ENCODE results near the gene HIVEP2.
A peak's percentile ranks its signal among the peaks of the same experiment; 100 is the strongest.

HIVEP2 gene

DNA sequence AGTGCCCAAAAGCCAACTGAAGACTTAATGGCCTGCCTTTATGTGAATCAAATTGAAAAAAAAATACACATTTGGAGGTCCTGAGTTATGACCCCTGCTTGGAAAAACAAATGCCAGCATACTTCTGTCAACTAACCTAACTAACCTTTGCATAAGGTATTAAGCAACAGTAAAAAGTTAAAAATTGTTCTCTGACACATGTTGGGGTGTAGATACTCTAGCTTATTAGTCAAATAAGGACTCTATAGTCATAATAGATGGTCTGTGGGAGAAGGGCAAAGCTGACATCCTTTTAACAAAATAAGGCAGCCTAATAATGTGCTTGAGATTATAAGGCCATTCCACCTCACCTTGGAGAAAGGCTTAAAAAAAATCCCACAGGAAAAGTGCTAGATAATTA, 140.5 kb downstream of the HIVEP2 start:
- H3K4me1 Mint-ChIP-seq, result peaks cover 77% of the 10 kb centered on the region
- H3K4me3 Mint-ChIP-seq, result no peak overlapping the region
- no peak for ATAC-seq
- H3K36me3 Mint-ChIP-seq, result peaks cover 44% of the 10 kb centered on the region
- H3K27ac Mint-ChIP-seq, result peak overlapping the region; percentile 82
- no peaks in the 10 kb centered on the region for H3K27me3 Mint-ChIP-seq
- peaks cover 5% of the 10 kb centered on the region for H3K9me3 Mint-ChIP-seq

DNA sequence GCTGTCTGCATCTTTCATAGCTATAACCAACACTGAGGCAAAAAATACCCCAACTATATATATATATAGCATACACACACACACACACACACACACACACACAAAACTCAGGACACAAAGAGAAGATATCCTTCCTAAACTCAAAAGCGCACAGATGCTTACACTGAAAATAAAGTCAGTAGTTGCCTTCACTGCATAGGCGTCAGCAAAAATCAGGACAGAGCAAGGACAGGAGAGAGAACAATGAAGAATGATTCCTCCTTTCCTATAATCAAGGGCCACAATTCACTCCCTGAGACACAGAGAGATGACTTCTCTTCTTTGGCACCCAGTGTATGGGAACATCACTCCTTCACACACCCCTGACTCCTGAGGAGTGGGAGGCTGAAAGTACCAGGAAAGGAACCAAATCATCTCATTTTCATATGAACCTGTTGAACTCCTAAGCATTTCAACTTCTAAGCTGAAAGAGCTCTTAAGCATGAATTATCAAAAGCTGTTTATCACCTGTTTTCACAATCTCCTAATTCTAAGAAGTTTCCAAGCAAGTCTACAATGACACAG, 141.4 kb downstream of the HIVEP2 start:
- Mint-ChIP-seq H3K27ac (peak overlapping the region; percentile 82), H3K4me1 (peaks cover 72% of the 10 kb centered on the region), H3K4me3 (no peak overlapping the region), H3K27me3 (no peaks in the 10 kb centered on the region), H3K36me3 (peaks cover 35% of the 10 kb centered on the region), H3K9me3 (peaks cover 5% of the 10 kb centered on the region)
- no peak for ATAC-seq

DNA sequence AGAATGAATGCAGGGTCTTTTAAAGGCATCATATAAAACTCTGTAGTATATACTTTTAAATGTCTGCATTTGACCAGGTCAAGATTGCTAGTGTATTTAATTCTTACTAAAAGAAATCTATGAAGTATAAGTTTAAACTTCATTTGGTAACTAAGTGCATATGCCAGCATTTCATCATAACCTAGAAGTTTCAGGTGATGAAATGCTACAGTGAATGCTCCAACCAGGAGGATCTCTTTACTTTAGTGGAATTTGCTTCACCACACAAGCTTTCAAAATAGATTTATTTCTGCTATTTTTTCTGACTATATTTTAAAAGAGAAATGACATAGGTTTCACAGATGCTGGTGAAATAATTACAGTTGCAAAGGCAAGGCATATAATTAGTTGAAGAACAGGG, 141.9 kb downstream of the HIVEP2 start:
- Mint-ChIP-seq H3K4me1 (peaks cover 75% of the 10 kb centered on the region), H3K4me3 (no peak overlapping the region), H3K27me3 (no peaks in the 10 kb centered on the region), H3K9me3 (peaks cover 3% of the 10 kb centered on the region), H3K36me3 (peaks cover 30% of the 10 kb centered on the region), H3K27ac (peak overlapping the region; percentile 82)
- no peak for ATAC-seq

DNA sequence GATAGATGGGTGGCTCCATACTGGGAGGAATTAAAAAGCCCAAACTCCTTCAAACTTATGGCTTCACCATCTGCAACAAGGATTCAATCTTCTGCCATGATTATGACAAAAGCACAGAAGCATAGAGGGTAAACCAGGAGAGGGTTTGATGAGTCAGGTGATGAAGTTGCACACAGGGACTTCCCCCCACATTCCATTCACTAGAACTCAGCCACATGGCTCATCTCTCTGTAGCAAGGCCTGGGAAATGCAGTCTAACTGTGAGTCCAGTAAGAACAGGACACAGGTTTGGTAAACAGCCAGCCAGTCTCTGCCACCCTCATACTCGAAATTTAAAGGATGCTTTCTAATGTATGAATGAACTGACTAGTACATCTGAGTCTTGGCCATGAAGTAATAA, 142.9 kb downstream of the HIVEP2 start:
- ATAC-seq, result peak; percentile 65
- Mint-ChIP-seq H3K4me3 (no peak overlapping the region), H3K4me1 (peaks cover 73% of the 10 kb centered on the region), H3K9me3 (no peaks in the 10 kb centered on the region), H3K36me3 (peaks cover 24% of the 10 kb centered on the region), H3K27ac (peak overlapping the region; percentile 82), H3K27me3 (no peaks in the 10 kb centered on the region)

DNA sequence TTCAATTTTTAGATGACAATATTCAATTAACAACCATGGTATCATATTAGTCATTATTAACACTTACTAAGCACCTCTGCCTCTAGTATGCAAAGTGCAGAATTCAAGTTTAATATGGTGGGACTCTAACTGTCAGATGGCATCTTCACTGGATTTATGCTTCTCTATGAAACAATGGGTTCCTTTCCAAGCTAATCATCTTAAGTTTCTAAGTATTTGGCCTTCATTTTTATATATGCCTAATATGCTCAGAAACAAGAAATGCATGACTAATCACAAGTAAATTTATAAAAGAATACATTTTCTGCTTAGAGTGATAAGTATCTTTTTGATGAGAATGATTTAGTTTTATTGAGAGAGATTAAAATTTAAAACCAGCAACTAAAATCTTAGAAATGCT, 144.7 kb downstream of the HIVEP2 start:
- no peak for ATAC-seq
- Mint-ChIP-seq H3K9me3 (no peaks in the 10 kb centered on the region), H3K4me3 (no peak overlapping the region), H3K4me1 (peaks cover 58% of the 10 kb centered on the region), H3K27ac (peak overlapping the region; percentile 82), H3K27me3 (no peaks in the 10 kb centered on the region), H3K36me3 (peaks cover 18% of the 10 kb centered on the region)

DNA sequence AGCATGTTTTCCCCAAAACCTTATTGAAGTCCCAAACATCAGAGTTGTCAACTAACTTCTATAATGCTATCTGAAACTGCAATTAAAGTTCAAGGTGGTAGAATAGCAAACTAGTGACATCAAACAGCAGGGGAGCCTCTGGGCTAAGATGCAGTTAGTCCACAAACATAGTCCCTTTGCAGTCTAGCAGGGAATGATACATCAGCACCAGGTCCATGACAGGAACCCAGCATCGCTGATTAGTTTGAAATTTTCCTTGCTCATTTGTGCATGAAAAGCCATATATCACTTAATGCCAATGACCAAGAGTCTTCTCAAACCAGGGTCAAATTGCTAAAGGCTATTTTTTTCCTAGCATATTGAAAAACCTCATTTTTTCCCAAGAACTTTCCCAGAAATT, 145.3 kb downstream of the HIVEP2 start:
- Mint-ChIP-seq H3K4me3 (no peak overlapping the region), H3K36me3 (peaks cover 15% of the 10 kb centered on the region), H3K27ac (no peak overlapping the region), H3K27me3 (no peaks in the 10 kb centered on the region), H3K4me1 (peaks cover 52% of the 10 kb centered on the region), H3K9me3 (no peaks in the 10 kb centered on the region)
- no peak for ATAC-seq

GRCh38 chr6:142797159-142797558, 147.8 kb downstream of the HIVEP2 start:
- Mint-ChIP-seq H3K4me1 (peaks cover 37% of the 10 kb centered on the region), H3K4me3 (no peak overlapping the region), H3K36me3 (peaks cover 15% of the 10 kb centered on the region), H3K27ac (no peak overlapping the region), H3K27me3 (no peaks in the 10 kb centered on the region), H3K9me3 (no peaks in the 10 kb centered on the region)
- no peak for ATAC-seq

- Mint-ChIP-seq H3K4me3 (no peak overlapping the region), H3K36me3 (peaks cover 15% of the 10 kb centered on the region), H3K4me1 (peaks cover 31% of the 10 kb centered on the region), H3K27ac (no peak overlapping the region), H3K9me3 (no peaks in the 10 kb centered on the region), H3K27me3 (no peaks in the 10 kb centered on the region)
- no peak for ATAC-seq
Observed at GRCh38 chr6:142796571-142796970, 148.4 kb downstream of the HIVEP2 start.

DNA sequence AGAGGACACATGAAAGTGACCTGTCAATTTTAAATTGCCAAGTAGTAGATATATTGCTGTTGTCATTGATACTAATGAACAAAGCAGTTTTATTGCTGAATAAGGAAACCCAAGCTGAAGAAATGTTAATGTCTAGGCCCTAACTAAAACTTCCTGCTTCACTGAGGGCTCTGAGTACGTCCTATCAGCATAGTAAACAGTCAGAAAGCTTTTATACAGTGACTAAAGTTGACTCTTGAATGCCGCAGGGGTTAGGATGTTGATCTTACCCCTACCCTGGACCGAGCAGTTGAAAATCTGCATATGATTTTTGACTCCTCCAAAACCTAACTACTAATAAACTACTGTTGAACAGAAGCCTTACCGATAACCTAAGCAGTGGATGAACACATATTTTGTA, 149.0 kb downstream of the HIVEP2 start:
- H3K36me3 Mint-ChIP-seq, result peaks cover 15% of the 10 kb centered on the region
- H3K4me1 Mint-ChIP-seq, result peaks cover 26% of the 10 kb centered on the region
- no peak for ATAC-seq
- no peaks in the 10 kb centered on the region for H3K27me3 Mint-ChIP-seq
- no peak overlapping the region for H3K27ac Mint-ChIP-seq
- no peak overlapping the region for H3K4me3 Mint-ChIP-seq
- H3K9me3 Mint-ChIP-seq, result no peaks in the 10 kb centered on the region

GRCh38 chr6:142794424-142794823, 150.6 kb downstream of the HIVEP2 start:
- no peak overlapping the region for H3K4me3 Mint-ChIP-seq
- H3K27me3 Mint-ChIP-seq, result no peaks in the 10 kb centered on the region
- peaks cover 15% of the 10 kb centered on the region for H3K36me3 Mint-ChIP-seq
- no peaks in the 10 kb centered on the region for H3K9me3 Mint-ChIP-seq
- H3K4me1 Mint-ChIP-seq, result peaks cover 22% of the 10 kb centered on the region
- H3K27ac Mint-ChIP-seq, result no peak overlapping the region
- ATAC-seq, result no peak

DNA sequence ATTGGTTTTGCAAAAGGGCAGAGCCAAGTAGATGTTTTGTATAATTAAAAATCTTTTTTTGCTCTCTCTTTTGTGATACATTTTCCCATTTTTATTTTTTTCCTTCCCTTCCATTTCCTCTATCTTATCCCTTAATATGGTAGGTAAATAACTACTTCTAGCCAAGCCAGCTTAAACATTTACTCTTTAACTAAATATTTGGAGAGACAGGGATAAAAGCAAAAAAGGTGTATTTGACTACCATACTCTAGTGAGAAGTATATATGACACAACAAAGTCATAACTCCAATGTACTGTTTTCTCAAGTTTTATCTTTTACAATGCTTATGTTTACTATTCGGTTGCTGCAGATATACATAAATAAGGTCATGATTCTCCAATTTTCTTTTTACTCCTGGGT, 154.7 kb downstream of the HIVEP2 start:
- no peak for ATAC-seq
- no peaks in the 10 kb centered on the region for H3K9me3 Mint-ChIP-seq
- H3K4me1 Mint-ChIP-seq, result peaks cover 33% of the 10 kb centered on the region
- H3K4me3 Mint-ChIP-seq, result no peak overlapping the region
- peaks cover 28% of the 10 kb centered on the region for H3K36me3 Mint-ChIP-seq
- H3K27ac Mint-ChIP-seq, result no peak overlapping the region
- H3K27me3 Mint-ChIP-seq, result no peaks in the 10 kb centered on the region

- H3K4me1 Mint-ChIP-seq, result peaks cover 39% of the 10 kb centered on the region
- no peak for ATAC-seq
- no peaks in the 10 kb centered on the region for H3K9me3 Mint-ChIP-seq
- no peak overlapping the region for H3K4me3 Mint-ChIP-seq
- peaks cover 22% of the 10 kb centered on the region for H3K36me3 Mint-ChIP-seq
- peak overlapping the region; percentile 44 for H3K27ac Mint-ChIP-seq
- H3K27me3 Mint-ChIP-seq, result no peaks in the 10 kb centered on the region
Observed at GRCh38 chr6:142787422-142787821, 157.6 kb downstream of the HIVEP2 start.

DNA sequence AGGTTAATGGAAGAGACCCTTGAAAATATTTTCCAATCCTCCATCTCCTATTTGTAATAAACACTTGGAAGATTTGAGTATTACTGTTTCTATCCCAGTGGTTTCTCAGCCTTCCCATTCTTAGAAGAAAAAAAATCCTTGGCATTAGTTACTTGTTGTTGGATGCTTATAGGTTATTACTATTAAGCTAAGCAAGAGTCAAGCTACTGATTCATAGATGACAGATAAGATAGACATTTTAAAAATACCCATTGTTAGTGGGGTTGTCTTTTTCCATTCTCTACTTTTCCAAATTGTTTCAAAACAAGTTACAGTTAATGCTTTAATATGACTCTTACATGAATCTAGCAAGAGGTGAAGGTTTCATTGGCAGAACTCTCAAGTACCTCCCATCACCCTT, 158.5 kb downstream of the HIVEP2 start:
- no peak overlapping the region for H3K4me3 Mint-ChIP-seq
- peaks cover 39% of the 10 kb centered on the region for H3K4me1 Mint-ChIP-seq
- no peaks in the 10 kb centered on the region for H3K27me3 Mint-ChIP-seq
- no peak for ATAC-seq
- H3K36me3 Mint-ChIP-seq, result peaks cover 13% of the 10 kb centered on the region
- peak overlapping the region; percentile 44 for H3K27ac Mint-ChIP-seq
- H3K9me3 Mint-ChIP-seq, result no peaks in the 10 kb centered on the region

DNA sequence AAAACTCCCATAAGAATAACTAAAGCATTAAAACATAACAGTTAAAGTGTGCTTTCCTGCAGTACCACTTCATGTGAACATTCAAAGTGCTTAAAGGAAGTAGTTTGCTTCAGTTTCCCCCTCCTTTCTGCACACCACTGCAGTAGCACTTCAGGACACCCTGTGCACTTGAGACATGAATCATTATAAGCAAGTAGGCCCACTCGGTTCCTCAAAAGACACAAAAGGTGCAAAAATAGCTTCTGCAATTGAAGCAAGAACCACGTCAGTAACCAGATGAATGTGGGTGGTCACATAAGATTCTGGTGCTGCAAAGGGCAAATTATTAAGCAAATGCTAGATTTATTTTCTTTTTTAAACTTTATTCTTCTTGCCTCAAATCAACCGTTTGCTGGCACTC, 160.6 kb downstream of the HIVEP2 start:
- Mint-ChIP-seq H3K27me3 (no peaks in the 10 kb centered on the region), H3K4me1 (peaks cover 38% of the 10 kb centered on the region), H3K36me3 (peaks cover 13% of the 10 kb centered on the region), H3K27ac (peak overlapping the region; percentile 71), H3K9me3 (no peaks in the 10 kb centered on the region), H3K4me3 (peak overlapping the region; percentile 53)
- ATAC-seq, result peak; percentile 100

- ATAC-seq, result no peak
- H3K4me3 Mint-ChIP-seq, result no peak overlapping the region
- H3K27me3 Mint-ChIP-seq, result no peaks in the 10 kb centered on the region
- H3K36me3 Mint-ChIP-seq, result peaks cover 11% of the 10 kb centered on the region
- H3K9me3 Mint-ChIP-seq, result no peaks in the 10 kb centered on the region
- peaks cover 33% of the 10 kb centered on the region for H3K4me1 Mint-ChIP-seq
- H3K27ac Mint-ChIP-seq, result peak overlapping the region; percentile 71
Observed at GRCh38 chr6:142783499-142783898, 161.5 kb downstream of the HIVEP2 start.

- Mint-ChIP-seq H3K9me3 (no peaks in the 10 kb centered on the region), H3K4me1 (peaks cover 25% of the 10 kb centered on the region), H3K27me3 (no peaks in the 10 kb centered on the region), H3K27ac (no peak overlapping the region), H3K36me3 (no peaks in the 10 kb centered on the region), H3K4me3 (no peak overlapping the region)
- no peak for ATAC-seq
Observed at GRCh38 chr6:142781129-142781528, 163.8 kb downstream of the HIVEP2 start.

Data from stimulated activated memory B cell treated with anti-CD40 and anti-IgM and Interleukin-4, amounts not matched to agents 10 μg/mL and 1 μg/mL and 100 μg/mL, for 72 hours (primary cell).